AG04450 (cell line): ENCODE results near the gene ZBTB20. TPM values are rescaled to one million over a fixed set of nuclear protein-coding genes. Genes with fewer than 3 reads are reported as not detected.

Source experiments
- CTCF ChIA-PET: fragments of 300-600, 350-600 bp; formaldehyde crosslinking; extraction: SDS; loops from one replicate; lab custom pipeline; 2022; ENCODE audit warnings: antibody characterized with exemption, inconsistent platforms; lab: Charles Lee
- POLR2A ChIA-PET: fragments of 350-600 bp; formaldehyde crosslinking; extraction: SDS; loops from one replicate; lab custom pipeline; 2021; ENCODE audit warnings: antibody characterized with exemption, inconsistent platforms; lab: Yijun Ruan, JAX
- DNase-seq: peaks from one replicate; pipeline ENCODE4 v3.0.0-alpha.2; 2011; ENCODE audit warnings: low read depth, low spot score
- H3K27ac ChIP-seq: one replicate; pipeline ENCODE4 v1.5.1; 2012; ENCODE audit warnings: low read depth, low read length, control low read depth
- H3K27me3 ChIP-seq: one replicate; pipeline ENCODE4 v1.6.0; 2012; ENCODE audit warnings: low read length; ENCODE audit not compliant: control insufficient read depth, insufficient read depth
- H3K4me3 ChIP-seq: 2 replicates; pipeline ENCODE4 v1.5.1; 2011; ENCODE audit warnings: mild to moderate bottlenecking, low read depth, low read length, control low read depth
- H3K9me3 ChIP-seq: 2 replicates; pipeline ENCODE4 v1.5.1; 2012; ENCODE audit warnings: low read length; ENCODE audit not compliant: control insufficient read depth, insufficient read depth
- polyA plus RNA-seq: library from polyadenylated mRNA; depleted of rRNA; stranded (reverse); fragments of >200 nt; gene quantifications from 2 replicates; pipeline ENCODE4 v1.2.3, GENCODE V29; 2011
- TF ChIP-seq, protein P1 (sequence below): IDR thresholded peaks from 2 replicates; pipeline ENCODE4 v1.5.1; 2011; ENCODE audit warnings: low read depth, low read length, control low read depth, inconsistent platforms

The ZBTB20 gene
- polyA plus RNA-seq, 1 experiment, result 3.0 TPM

DNA sequence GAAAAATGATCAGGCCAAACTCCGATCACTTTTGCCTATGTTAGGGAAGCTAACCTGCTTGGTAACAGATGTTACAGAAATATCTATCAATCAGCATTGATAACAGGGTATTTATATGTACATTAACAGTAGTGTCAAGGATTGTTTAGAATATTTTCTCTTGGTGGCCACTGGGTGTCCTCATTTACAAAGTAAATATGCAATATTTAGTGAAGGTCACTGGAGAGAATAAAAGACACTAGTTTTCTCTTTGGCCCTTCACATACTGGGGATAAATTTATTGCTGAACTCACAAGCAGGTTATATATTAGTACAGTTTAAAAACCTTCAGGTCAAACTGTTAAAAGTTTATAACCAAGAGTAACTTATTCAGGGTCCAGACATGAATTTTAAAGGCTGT lies 784.3 kb downstream of the ZBTB20 start:
- Histone ChIP-seq H3K4me3 (no peak overlapping the region), H3K9me3 (no peaks in the 10 kb centered on the region), H3K27ac (no peak overlapping the region), H3K27me3 (no peaks in the 10 kb centered on the region)
- DNase-seq, result no peak
- ChIA-PET CTCF (interaction anchor here (1.0 to 2.4 kb wide), 10 partner anchors 10 to 806 kb away, joined by 3 to 12 read pairs (median 4); no protein-coding TSS in a partner anchor), POLR2A (interaction anchor here (1.7 kb wide), 1 partner anchor 17 kb away, joined by 5 read pairs; no protein-coding TSS in a partner anchor)
- TF ChIP-seq, protein P1, sequence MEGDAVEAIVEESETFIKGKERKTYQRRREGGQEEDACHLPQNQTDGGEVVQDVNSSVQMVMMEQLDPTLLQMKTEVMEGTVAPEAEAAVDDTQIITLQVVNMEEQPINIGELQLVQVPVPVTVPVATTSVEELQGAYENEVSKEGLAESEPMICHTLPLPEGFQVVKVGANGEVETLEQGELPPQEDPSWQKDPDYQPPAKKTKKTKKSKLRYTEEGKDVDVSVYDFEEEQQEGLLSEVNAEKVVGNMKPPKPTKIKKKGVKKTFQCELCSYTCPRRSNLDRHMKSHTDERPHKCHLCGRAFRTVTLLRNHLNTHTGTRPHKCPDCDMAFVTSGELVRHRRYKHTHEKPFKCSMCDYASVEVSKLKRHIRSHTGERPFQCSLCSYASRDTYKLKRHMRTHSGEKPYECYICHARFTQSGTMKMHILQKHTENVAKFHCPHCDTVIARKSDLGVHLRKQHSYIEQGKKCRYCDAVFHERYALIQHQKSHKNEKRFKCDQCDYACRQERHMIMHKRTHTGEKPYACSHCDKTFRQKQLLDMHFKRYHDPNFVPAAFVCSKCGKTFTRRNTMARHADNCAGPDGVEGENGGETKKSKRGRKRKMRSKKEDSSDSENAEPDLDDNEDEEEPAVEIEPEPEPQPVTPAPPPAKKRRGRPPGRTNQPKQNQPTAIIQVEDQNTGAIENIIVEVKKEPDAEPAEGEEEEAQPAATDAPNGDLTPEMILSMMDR, result peak; percentile 51

- no peak for DNase-seq
- ChIA-PET POLR2A (no interaction called here), CTCF (no interaction called here)
- H3K27ac ChIP-seq, result no peak overlapping the region
- TF ChIP-seq, protein P1, result no peak
- no peaks in the 10 kb centered on the region for H3K9me3 ChIP-seq
- no peak overlapping the region for H3K4me3 ChIP-seq
- no peaks in the 10 kb centered on the region for H3K27me3 ChIP-seq
These were observed 785.7 kb downstream of the ZBTB20 start for GRCh38 chr3:114361391-114361790.

GRCh38 chr3:114356525-114356924 lies 790.6 kb downstream of the ZBTB20 start:
- no peak for DNase-seq
- CTCF ChIA-PET, result interaction anchor here (0.7 kb wide), 1 partner anchor 21 kb away, joined by 3 read pairs; no protein-coding TSS in a partner anchor
- Histone ChIP-seq H3K27me3 (no peaks in the 10 kb centered on the region), H3K27ac (no peak overlapping the region), H3K4me3 (no peak overlapping the region), H3K9me3 (peaks cover 2% of the 10 kb centered on the region; the same call in 1 of the 2 replicates)
- POLR2A ChIA-PET, result interaction anchor here (0.6 kb wide), 1 partner anchor 13 kb away, joined by 7 read pairs; no protein-coding TSS in a partner anchor
- TF ChIP-seq, protein P1, result no peak

- Histone ChIP-seq H3K9me3 (peaks cover 6% of the 10 kb centered on the region), H3K4me3 (no peak overlapping the region), H3K27me3 (no peaks in the 10 kb centered on the region), H3K27ac (no peak overlapping the region)
- no peak for DNase-seq
- ChIA-PET POLR2A (interaction anchor here (0.6 kb wide), 1 partner anchor 13 kb away, joined by 7 read pairs; no protein-coding TSS in a partner anchor), CTCF (interaction anchor here (0.7 kb wide), 1 partner anchor 20 kb away, joined by 3 read pairs; no protein-coding TSS in a partner anchor)
- TF ChIP-seq, protein P1, result no peak
These were observed 791.0 kb downstream of the ZBTB20 start for GRCh38 chr3:114356066-114356465.

DNA sequence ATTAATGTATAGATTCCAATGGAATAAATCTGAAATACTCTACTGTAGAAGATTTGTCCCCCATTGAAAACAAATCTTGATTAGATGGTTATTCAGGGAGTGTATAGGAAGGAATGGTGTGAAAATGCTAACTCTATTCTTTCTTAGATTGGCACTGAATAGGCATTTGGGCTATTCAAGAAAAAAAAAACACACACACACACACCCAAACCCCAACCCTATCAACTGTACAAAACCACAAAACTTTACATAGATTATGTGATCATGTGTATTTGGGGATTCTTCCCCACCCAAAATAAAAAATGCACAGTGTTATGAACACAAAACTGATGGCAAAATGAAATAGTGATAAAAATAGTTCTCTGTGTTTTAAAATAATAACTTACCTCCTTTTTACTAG lies 791.4 kb downstream of the ZBTB20 start:
- DNase-seq, result no peak
- Histone ChIP-seq H3K27me3 (no peaks in the 10 kb centered on the region), H3K4me3 (no peak overlapping the region), H3K27ac (no peak overlapping the region), H3K9me3 (peaks cover 10% of the 10 kb centered on the region)
- ChIA-PET CTCF (interaction anchor here (0.6 kb wide), 1 partner anchor 114 kb away, joined by 4 read pairs; no protein-coding TSS in a partner anchor), POLR2A (no interaction called here)
- TF ChIP-seq, protein P1, result no peak
